Measurements from ENCODE around the gene PGAP6.
"Not testable (repeated sequence)": the region's sequence is repeated elsewhere in the genome, so short reads cannot be mapped to it uniquely, and the experiment has no call there.

The PGAP6 gene

GRCh38 chr16:378113-378820, 3.5 kb downstream of the PGAP6 start:
- DNase-seq: not testable (repeated sequence)

GRCh38 chr16:377419-377951, 4.3 kb downstream of the PGAP6 start:
- no peak for DNase-seq

DNA sequence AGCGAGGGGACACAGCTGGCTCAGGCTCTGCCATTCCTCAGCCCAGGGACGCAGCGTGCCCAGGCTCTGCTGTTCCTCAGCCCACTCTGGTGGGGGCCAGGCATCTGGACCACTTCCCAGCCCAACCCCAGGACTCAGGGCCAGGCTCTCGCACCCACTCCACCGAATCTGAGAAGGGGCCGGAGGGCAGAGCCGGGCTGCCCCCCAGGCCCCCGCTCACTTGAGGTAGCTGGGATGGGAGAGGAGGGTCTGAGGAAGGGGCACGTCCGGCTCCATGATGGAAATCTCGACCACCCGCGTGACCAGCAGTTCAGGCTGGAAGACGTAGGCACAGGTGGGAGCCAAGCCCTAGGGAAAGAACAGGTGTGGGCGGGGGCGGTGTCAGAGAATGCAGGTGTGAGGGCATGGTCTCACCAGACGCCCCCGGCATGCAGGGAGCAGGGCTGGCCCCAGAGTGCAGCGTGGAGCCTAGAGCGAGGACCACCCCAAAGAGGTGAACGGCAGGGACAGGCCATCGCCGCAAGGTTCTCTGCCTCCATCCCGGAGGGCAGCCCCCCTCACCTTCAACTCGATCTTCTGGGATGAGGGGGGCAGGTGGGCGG, 4.9 kb downstream of the PGAP6 start:
- no peak for DNase-seq

- DNase-seq: no peak
Observed at GRCh38 chr16:375927-376816, 5.6 kb downstream of the PGAP6 start.

DNA sequence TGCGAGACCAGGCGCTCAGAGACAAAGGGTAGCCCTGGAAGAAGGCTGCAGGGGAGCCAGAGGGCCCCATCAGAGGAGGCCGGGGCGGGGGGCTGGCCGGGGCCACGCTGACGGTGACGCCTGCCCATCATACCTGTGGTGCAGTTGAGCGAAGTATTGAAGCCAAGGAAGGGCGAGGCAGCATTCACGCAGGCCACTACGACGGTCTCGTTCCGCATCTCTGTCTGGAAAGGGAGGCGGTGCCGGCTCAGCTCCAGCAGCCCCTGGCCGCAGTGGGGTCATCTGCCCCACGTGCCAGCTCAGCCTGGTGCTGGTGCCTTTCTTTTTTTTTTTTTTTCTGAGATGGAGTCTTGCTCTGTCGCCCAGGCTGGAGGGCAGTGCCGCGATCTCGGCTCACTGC, 6.6 kb downstream of the PGAP6 start:
- no peak for DNase-seq

DNA sequence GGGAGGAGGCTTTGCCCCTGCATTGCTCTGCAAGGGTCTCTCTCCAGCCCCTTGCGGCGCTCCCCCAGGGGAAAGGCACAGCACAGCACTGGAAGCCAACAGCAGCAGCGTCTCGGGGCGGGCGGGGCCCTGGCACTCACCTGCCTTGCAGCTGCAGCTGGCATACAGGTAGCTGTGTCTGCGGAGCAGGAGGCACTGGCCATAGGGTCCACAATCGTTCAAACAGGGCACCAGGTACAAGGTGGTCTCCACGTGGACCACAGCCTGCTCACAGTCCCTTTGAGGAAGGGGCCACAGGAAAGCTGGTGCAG, 7.2 kb downstream of the PGAP6 start:
- no peak for DNase-seq

DNA sequence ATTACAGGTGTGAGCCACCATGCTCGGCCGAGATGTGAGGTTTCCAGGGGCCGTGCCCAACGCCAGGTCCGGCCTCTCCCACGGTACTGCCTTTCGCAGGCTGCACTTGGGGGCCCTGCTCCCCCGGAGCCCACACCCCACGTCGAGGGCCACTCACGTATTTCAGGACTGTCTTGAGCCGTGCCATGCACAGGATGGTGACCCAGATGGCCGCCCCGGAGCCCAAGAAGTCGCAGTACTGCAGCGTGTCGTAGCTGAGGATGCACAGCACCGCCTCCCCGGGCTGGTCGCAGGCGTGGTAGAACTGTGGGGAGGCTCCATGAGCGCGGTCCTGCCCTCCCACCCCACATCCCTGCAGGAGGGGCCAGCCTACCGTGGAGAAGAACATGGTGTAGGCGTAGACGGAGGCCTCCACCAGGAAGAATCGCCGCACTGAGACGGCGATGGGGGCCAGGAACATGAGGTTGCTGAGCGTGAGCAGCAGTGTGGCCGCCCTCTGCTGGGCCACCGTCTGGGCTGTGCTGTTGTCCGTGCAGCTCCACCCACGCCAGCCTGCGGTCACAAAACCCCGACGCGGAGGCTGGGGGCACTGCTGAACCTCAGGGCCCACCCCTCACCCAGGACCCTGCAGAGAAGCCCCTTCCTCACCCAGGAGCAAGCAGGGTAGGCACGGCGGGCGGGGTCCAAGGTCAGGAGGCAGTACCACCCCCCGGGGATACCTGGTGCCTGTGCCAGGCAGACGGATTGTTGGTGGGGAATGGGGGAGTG, 7.7 kb downstream of the PGAP6 start:
- DNase-seq: no peak

DNA sequence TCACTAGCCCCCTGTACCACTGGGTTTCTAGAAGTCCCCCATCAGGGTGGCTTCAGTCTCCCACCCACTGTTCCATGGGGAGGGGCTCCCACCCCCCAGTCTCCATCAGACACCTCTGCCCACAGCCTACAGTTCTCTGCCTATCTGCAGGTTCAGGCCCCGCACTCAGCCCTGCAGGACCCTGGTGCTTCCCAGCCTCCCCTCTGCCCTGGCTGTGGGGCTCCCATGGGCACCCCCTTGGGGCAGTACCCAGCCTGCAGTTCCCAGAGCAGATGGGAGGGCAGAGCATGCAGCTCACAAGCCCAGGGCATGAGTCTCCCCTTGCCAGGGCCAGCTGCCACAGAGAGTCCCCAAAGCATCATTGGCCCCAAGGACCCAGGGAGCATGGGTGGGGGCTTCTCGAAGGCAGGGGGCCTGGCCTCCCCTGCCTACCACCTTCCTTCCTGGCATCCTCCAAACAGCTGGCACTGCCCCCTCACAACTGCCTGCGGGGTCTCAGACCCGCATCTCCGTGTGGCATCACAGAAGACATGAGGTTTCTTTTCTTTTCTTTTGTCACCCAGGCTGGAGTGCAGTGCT, 8.7 kb downstream of the PGAP6 start:
- DNase-seq: no peak

DNA sequence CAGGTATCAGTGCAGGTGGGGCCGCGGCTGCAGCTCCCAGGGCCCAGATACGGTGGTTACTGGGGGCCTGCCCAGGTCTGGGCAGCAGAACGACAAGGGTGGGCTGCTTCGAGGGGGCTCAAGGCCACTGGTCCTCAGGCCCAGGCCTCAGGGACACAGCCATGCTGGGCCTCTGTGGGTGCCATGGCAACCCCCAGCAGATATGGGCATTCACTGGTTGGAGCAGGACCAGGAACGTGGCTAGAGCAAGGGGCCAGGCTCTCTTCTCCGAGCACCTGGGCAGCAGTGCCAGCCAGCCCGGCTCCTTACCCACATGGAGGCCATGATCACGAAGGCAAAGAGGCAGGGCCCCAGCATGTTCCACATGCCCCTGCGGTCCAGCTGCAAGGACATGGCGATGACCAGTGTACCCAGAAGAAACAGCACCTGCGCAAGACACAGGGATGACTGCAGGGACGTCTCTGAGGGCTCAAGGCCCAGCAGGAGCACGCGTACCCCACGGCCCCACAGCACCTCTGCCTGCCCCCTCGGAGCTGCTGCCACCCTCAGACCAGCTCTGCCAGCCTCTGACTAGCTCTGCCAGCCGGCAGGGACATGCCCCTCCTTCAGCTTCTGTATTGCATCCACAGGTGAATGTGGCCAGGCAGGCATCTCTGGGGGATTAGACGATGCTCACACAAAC, 9.3 kb downstream of the PGAP6 start:
- DNase-seq: no peak

DNA sequence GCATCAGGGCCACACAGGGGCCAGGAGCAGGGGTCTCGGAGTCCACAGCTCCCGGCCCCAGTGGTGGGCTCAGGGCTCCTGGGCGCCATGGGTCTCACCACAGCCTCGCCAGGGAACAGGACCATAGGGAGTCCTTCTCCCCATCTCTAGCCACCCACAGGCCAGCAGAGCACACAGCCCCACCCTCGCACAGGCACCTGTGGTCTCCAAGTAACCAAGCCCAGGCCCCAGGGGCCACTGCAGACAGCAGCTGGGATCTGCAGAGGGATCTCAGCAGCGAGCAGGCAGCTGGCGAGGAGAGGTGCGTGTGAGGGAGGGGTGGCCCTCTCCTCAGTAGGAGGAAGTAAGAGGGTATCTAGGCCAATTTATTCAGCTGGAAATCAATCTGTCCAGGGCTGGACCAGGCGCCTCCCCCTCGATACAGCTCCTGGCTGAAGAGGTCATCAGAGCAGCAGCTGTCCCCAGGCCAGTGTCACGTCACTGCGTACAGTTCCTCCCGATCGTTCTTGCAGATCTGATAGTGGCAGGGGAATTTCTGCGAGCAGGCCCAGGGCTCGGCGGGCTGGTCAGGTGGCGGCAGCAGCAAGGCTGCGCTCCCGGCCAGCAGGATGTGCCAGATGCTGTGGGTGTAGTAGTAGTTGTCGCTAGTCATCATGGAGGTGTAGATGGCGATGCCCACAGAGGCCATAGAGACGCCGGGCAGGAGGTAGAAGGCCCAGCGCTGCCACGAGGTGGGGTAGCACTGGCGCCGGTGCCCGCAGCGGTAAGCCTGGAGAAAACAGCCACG, 10.1 kb downstream of the PGAP6 start:
- no peak for DNase-seq

- no peak for DNase-seq
Observed at GRCh38 chr16:370979-371514, 10.7 kb downstream of the PGAP6 start.

GRCh38 chr16:370443-370842, 11.3 kb downstream of the PGAP6 start, which contains the start of gene MRPL28:
Gene MRPL28 (minus strand): TSS chr16:370538. CDS start chr16:370218, 320 bp downstream.
- peak; percentile 84 for DNase-seq

DNA sequence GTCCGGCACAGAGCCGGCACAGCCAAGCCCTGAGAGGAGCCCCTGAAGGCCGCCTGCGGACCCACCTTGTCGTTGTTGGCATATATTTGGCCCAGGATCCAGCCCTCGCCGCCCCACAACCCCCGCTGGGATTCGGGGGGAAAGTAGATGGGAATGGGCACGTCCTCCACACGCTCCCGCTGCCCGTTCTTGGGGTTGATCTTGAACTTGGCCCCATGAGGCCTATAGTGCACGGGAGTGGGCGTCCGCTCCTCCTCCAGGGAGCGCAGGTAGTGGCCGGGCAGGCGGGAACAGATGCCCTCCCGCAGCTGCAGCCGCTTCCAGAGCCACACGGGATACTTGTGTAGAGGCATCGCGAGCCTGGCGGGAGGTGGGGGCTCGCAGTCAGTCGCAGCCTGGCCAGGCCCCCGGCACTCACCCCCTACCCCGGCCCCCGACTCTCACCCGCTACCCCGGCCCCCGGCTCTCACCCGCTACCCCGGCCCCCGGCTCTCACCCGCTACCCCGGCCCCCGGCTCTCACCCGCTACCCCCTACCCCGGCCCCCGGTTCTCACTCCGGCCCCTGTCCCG, 11.8 kb downstream of the PGAP6 start:
- DNase-seq: no peak

DNA sequence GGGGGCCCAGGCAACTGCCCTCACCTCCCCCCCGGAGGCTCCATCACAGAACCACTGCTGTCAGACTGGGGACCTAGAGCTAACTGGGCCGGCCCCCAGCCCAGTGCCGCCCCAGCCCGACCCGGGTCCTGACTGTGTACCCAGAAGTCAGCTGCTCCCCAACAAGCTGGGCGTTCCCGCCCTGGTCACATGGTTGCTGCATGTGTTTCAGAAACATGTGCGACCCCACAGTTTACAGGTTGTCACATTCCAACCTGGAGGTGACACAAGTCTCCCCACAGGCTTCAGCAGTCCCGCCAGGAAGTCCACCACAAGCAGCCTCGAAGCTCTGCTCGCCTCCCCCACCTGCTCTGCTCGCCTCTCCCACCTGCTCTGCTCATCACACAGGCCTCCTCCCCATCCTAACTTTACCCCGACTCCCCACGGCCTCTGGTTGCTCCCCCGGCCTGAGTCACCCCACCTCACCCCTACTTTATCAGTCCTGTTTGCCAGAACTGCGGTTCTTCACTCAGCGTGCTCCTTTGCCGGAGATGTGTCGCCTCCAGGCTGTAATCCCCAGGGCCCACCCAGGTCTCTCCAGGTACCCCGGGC, 12.4 kb downstream of the PGAP6 start:
- DNase-seq: no peak

- DNase-seq: no peak
Observed at GRCh38 chr16:368388-369158, 13.2 kb downstream of the PGAP6 start.

DNA sequence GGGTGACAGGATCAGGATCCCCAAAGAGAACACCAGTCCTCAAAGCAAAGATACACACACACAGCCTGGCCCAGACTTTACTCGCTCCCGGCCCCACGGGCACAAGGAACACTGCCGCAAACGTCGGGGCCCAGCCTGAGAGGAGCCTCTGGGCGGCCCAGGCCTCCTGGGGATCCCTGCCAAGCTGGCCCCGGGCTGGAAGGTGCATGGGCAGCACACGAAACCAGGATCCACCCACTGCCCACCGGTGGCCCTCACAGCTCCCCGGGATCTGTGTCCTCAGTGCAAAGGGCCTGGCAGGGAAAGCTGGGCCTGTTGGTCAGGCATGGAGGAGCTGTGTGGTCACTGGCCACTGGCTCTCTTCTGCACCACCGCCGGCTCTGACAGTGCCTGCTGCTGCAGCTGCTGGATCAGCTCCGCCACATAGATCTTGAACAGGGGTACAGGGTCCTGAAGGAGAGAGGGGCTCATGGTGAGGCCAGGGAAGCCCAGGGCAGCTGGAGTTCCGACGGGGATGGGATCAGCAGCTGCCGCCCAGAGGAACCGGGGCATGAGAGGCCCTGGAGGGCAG, 14.4 kb downstream of the PGAP6 start:
- no peak for DNase-seq

GRCh38 chr16:366476-366875, 15.3 kb downstream of the PGAP6 start:
- DNase-seq: no peak

DNA sequence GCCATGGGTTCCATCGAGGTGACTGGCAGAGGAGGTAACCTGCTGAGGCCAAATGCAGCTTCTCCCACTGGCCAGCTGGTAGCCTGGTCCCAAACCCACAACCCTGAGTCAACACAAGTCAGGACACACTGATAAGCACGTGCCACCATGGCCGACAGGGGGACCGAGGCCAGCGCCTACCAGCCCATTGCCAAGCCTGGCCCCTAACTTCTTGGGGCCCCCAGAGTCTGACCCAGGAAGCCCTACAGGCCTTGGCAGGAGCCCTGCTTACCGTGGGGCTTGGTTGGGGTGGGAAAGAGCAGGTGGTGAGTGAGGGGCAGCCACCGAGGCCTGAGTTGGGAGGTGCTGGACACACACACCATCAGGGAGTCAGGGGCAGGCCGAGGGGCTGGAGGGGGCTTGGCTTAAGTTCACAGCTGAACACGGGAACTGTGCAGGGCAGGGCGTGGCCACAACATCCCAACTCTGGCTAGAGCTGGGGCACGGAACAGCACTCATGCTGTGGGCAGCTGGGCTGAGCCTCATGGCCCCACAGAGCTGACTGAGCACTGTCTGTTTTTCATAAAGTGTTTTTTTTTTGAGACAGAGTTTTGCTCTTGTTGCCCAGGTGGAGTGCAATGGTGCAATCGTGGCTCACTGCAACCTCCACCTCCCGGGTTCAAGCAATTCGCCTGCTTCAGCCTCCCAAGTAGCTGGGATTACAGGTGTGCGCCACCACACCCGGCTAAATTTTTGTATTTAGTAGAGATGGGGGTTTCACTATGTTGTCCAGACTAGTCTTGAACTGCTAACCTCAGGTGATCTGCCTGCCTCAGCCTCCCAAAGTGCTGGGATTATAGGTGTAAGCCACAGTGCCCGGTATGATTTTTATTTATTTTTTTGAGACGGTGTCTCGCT, 16.9 kb downstream of the PGAP6 start:
- DNase-seq: no peak

Measured in NK-92 treated with Interleukin-12 subunit alpha and Interleukin-12 subunit beta, amount 100 ng/mL, for 24 hours (cell line).